Measurements from ENCODE around the gene POLD1.

DNA sequence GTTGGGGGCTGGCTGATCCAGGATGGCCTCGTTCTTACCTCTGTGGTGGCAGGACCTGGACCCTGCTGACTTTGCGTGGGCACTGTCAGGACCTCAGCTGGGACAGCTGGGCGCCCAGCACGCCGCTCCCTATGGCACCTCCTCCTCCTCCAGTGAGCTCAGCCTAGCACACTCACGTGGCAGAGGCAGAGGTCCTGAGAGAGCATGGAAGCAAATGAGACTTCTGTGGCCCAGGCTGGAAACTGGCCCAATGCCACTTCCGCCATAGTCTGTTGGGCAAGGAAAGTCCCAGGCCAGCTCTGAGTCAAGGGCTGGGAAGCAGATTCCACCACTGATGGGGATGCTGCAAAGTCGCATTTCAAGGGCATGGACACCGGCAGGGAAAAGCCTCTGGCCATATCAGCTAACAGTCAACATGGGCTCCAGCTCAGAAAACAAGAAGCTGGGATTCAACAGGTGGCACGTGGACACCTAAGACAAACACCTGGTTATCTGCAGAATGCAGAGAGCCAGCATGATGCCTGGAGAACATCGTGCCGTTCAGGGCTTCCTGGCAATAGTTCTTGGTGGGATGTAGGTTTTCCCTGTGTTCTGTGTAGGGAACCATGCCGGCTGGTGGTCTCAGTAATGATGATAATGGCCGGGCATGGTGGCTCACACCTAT is 65.2 kb downstream of the POLD1 start:
- TF ChIP-seq CTCF (conservative IDR thresholded peaks at IDR 0.05 in 1 of 2, IDR thresholded peaks at IDR 0.05 in 1 of 2; ENCODE audit: extremely low read depth in 1 of 2, insufficient read depth in 1 of 2, low read depth in 1 of 2, low read length in 2 of 2) (no peak), EZH2 (IDR thresholded peaks at IDR 0.05; ENCODE audit: borderline replicate concordance, low read length) (no peak)

Measured in mammary epithelial cell (primary cell).